ENCODE results near the gene TARM1.

DNA sequence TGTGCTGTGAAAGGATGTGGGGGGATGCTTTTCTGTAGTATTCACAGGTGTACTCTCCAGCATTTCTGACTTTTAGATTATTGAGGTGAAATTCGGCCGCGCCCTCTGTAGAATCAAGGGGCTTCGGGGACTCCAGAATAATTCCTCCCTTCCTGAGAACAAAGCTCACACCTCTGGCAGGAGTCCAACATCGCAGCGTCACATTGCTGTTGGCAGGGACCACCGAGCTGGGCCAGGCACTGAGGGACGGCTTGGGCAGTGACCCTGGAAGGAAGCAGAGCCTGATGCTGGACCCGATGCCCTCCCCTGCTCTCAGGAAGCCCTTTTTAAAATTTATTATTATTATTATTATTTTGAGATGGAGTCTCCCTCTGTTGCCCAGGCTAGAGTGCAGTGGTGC lies 6.3 kb downstream of the TARM1 start:
- TF ChIP-seq POLR2A (IDR thresholded peaks at IDR 0.05; ENCODE audit: low read depth, low read length) = no peak
- no peak for TF ChIP-seq POLR2AphosphoS5 (IDR thresholded peaks at IDR 0.05; ENCODE audit: low read depth, low read length)
- TF ChIP-seq TAF1 (IDR thresholded peaks at IDR 0.05; ENCODE audit: low read depth, low read length) = no peak

Data from GM12891 (cell line).